Measurements from ENCODE around the gene PSMD11.

GRCh38 chr17:32523017-32523680, 78.8 kb downstream of the PSMD11 start:
- TF ChIP-seq, protein P1, sequence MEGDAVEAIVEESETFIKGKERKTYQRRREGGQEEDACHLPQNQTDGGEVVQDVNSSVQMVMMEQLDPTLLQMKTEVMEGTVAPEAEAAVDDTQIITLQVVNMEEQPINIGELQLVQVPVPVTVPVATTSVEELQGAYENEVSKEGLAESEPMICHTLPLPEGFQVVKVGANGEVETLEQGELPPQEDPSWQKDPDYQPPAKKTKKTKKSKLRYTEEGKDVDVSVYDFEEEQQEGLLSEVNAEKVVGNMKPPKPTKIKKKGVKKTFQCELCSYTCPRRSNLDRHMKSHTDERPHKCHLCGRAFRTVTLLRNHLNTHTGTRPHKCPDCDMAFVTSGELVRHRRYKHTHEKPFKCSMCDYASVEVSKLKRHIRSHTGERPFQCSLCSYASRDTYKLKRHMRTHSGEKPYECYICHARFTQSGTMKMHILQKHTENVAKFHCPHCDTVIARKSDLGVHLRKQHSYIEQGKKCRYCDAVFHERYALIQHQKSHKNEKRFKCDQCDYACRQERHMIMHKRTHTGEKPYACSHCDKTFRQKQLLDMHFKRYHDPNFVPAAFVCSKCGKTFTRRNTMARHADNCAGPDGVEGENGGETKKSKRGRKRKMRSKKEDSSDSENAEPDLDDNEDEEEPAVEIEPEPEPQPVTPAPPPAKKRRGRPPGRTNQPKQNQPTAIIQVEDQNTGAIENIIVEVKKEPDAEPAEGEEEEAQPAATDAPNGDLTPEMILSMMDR (IDR thresholded peaks at IDR 0.05): no peak
- no peak for TF ChIP-seq POLR2A (IDR thresholded peaks at IDR 0.05)
